NCI-H446 (cell line): ENCODE results near the gene ACBD3.
A peak's percentile ranks its signal among the peaks of the same experiment; 100 is the strongest.

Experiments used
- DNase-seq, 2 experiments: peaks; one replicate each; lab custom pipeline; 2025; lab: John Stamatoyannopoulos, UW

Gene ACBD3

GRCh38 chr1:226201029-226201593 lies 14.6 kb upstream of the ACBD3 start:
- peak in 1 of 2 experiments; percentile 30 for DNase-seq

- DNase-seq: no peak
These were observed 13.4 kb upstream of the ACBD3 start for GRCh38 chr1:226199971-226200370.

GRCh38 chr1:226195144-226195543 lies 8.6 kb upstream of the ACBD3 start:
- no peak for DNase-seq

- no peak for DNase-seq
These were observed 839 bp upstream of the ACBD3 start for GRCh38 chr1:226187380-226187779.

GRCh38 chr1:226187019-226187322 lies 430 bp upstream of the ACBD3 start:
- DNase-seq: no peak

- DNase-seq: no peak
These were observed 1.2 kb downstream of the ACBD3 start for GRCh38 chr1:226185141-226186036.

- peak in 1 of 2 experiments; percentile 17 for DNase-seq
These were observed 4.4 kb downstream of the ACBD3 start for GRCh38 chr1:226181996-226182714.

GRCh38 chr1:226176870-226177269 lies 9.7 kb downstream of the ACBD3 start:
- no peak for DNase-seq

GRCh38 chr1:226172589-226172988 lies 14.0 kb downstream of the ACBD3 start:
- DNase-seq: no peak

GRCh38 chr1:226166341-226166740 lies 20.2 kb downstream of the ACBD3 start:
- no peak for DNase-seq

- DNase-seq: no peak
These were observed 22.4 kb downstream of the ACBD3 start for GRCh38 chr1:226164154-226164553.

GRCh38 chr1:226162898-226163297 lies 23.6 kb downstream of the ACBD3 start:
- DNase-seq: no peak

- DNase-seq: no peak
These were observed 27.6 kb downstream of the ACBD3 start for GRCh38 chr1:226158983-226159382.

GRCh38 chr1:226158457-226158856 lies 28.1 kb downstream of the ACBD3 start:
- DNase-seq: no peak

GRCh38 chr1:226157761-226158316 lies 28.7 kb downstream of the ACBD3 start:
- DNase-seq: no peak

GRCh38 chr1:226154593-226154992 lies 31.9 kb downstream of the ACBD3 start:
- DNase-seq: no peak

GRCh38 chr1:226149806-226150205 lies 36.7 kb downstream of the ACBD3 start:
- DNase-seq: no peak

GRCh38 chr1:226148121-226148648 lies 38.4 kb downstream of the ACBD3 start:
- no peak for DNase-seq

GRCh38 chr1:226144045-226144444 lies 42.5 kb downstream of the ACBD3 start:
- no peak for DNase-seq

GRCh38 chr1:226135709-226136108 lies 50.8 kb downstream of the ACBD3 start:
- DNase-seq: no peak

GRCh38 chr1:226135059-226135651 lies 51.4 kb downstream of the ACBD3 start:
- DNase-seq: peak; percentile 34 to 80
